Tongue (tissue), 2 donors: ENCODE measurements around the gene FAM20A. TPM values are rescaled to one million over a fixed set of nuclear protein-coding genes. Genes with fewer than 3 reads are reported as not detected.
"Not testable (repeated sequence)": the region's sequence is repeated elsewhere in the genome, so short reads cannot be mapped to it uniquely, and the experiment has no call there.

Experiments used
- DNase-seq: peaks from one replicate; pipeline ENCODE4 v3.0.0-alpha.2; 2015
- total RNA-seq: library from RNA; depleted of rRNA; stranded (reverse); fragments of >200 nt; gene quantifications from one replicate; pipeline ENCODE4 v1.2.3, GENCODE V29; 2014

The FAM20A gene
- total RNA-seq, 1 donor from 2014 or later, result 6.5 TPM

DNA sequence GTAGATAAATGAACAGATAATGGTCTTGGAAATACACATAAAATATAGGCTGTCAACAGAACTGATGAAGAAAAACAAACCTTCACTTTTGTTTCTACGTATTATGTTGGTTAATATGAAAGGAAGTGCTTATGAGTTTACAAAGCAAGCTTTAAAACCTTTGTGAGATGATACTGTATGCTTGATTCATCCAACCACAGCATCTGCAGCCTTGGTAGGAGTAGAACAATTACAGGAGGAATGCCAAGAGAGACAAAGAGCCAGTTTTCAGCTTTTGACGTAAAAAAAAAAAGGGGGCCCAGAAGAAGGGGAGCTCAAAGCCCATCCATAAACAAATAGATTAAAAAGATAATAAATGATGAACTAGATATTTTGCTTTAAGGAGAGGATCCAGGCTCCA lies 13.3 kb downstream of the FAM20A start:
- DNase-seq, result no peak

DNA sequence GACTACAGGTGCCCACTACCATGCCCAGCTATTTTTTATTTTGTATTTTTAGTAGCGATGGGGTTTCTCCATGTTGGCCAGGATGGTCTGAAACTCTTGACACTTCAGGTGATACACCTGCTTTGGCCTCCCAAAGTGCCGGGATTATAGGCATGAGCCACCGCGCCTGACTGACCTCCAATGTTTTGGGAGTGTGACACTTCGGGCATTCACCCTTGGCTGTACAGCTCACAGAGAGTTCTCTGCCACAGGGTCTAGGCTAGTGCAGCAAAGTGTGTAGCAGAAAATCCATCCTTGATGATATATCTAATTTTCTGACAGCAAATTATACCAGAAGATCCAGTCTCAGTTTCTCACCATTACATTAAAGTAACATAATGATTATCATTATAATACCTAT lies 14.1 kb downstream of the FAM20A start:
- no peak for DNase-seq

DNA sequence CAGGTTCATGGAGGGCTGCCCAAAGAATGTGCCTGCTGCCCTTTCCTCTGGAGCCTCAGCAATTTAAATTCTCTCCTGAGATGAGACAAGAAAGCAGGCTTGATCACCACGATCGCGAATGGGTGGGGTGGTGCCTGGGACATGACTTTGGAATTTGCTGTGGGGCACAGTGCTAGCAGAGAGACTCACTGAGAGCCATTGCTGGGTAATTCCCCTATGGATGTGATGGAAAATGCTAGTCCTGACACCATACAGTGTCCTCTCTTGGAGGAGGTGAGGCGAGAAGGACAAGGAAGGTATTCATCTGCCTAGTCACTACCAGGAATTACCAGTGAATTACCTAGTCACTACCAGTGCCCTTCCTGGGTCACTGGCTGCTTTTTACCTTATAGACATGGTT lies 15.5 kb downstream of the FAM20A start:
- no peak for DNase-seq

DNA sequence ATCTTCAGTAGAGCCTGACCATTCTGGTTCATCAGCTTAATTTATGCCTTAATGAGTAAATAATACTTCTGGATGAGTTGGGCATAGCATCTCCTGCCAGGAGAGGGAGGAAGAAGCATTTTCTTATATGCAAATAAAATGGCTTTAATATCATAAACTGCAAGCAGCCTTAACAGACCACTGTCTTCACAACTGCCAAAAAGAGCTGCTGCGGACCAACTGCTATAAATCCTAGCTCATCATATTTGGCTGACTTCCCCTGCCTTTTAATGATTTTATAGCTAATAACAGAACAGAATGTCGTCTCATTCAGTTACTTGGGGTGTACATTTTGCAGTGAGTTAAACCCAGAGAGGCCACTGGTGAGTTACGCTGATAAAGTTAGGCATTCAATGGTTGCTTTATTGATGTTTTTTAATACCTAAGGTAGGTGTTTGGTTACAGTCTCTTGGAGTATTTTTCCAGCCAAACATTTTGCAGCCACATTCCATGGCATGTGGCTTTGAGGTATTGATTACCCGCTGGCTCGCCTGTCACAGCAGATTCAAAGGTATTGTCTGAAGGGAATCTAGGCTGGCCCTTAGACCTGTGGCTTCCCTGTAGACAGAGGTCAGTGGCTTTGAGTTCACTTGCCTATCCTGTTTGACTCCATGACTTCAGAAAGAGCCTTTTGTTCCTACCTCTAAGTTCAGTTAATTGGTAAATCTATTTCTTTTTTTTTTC lies 16.4 kb downstream of the FAM20A start:
- DNase-seq, result peak; percentile 58

DNA sequence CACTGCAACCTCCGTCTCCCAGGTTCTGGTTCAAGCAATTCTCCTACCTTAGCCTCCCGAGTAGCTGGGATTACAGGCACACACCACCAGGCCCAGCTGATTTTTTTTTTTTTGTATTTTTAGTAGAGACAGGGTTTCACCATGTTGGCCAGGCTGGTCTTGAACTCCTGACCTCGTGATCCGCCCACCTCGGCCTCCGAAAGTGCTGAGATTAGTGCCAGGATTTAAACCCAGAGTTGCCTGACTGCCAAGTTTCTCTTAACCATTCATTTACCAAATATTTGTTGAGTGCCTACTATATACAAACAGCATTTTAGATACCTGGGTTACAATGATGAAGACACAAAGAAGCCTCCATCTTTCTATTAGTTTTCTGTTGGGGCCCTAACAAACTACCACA lies 18.3 kb downstream of the FAM20A start:
- DNase-seq, result not testable (repeated sequence)

DNA sequence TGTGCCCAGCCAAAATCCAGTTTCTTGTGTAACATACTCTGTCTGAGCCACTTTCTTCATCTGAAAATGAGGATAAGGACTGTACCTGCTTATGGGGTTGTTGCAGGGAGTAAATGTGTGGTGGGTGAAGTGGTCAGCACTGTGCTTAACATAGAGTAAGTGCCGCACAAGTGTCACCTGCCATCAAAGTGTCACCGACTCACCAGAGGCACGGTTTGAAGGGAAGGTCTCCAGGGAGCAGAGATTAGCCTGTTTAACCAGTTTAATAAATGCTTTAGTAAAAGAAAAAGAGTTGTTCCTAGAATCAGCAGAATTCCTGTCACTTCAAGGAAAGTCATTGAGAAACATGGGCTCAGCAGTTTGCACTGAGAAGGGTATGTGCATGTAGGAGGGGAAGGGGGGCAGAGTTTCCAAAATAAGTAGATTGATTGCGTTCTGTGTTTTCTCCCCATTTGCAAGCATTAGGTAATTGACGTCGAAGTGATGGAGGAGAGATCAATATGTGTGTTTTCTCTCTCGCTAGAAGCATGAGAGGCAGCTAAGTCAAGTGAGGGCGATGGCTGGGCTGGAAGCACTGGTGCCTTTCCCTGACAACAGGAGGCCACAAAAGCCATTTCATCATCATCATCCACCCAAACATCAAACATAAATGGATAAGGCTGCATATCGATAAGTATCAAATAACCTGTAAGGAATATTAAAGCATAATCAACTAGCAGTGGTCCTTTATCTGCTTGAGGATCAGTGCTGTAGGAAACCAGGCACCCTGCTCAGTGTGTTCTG lies 19.1 kb downstream of the FAM20A start:
- no peak for DNase-seq

DNA sequence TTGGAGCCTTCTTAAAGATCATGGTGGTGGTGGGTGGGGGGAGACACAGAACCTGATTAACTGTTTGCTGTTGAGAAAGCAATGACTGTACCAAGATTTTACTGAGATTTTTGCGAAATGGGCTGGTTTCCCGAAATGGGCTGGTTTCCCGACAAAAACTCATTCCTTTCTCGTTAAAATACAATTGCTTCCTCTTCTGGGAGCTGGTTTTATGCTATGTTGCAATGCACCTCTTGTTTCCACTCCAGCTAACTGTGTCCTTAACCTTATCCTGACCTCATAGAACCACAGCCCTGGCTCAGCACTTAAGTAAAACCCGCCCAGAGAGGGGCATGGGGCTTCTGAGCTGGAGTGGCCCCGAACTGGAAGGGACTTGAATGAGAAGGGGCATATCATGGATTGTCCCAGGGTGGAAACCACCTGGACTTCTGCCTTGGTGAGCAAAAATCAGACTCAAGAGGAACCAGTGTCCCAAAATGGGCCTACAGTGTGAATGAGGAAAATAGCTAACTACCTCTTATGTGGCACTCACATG lies 20.9 kb downstream of the FAM20A start:
- DNase-seq, result peak; percentile 42

DNA sequence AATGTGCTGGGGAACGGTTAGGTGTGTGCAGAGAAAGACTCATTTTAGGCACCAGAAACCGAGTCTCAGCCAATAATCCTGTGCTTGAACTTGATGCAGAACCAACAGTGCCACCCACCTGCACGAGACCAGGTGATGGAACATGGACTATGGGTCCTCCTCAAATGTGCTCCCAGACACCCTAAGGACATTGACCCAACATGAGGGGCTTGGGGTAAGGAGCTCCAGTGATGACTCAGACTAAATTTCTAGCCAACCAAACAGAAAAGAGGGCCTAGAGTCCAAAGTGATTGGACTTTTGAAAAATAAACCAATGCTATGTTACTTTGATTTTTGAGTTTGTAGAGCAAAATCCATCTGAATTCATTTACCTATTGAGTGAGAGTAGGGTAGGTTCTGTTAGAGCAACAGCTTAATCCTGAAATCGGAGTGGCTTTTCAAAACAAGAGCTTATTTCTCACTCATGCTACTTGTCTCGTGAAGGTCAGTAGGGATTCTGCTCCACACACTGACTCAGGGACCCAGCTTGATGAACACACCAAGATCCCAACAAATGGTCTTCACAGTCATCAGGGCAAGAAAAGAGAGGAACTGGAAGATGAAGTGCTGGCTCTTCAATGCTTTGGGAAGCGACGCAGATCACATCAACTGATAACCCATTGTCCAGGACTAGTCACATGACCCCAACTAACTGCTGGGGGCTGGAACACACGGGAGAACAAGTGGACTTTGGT lies 21.8 kb downstream of the FAM20A start:
- DNase-seq, result no peak

DNA sequence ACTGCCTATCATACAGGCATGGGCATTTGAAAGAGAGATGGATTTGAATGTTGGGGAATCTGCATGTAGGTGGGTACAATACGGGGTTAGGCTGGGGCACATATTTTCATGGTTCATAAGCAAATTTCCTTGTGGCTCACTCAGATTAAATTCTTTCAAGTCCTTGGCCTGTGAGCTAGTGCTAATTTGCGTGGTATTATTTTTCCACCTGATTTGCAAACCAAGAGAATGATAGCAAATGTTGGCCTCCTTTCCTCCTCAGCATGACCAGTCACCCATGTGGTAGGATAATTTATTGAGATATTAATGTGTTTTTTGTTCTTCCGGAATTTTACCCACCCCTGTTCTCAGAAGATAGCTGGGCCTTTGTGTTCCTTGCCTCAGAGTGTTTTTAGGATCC lies 22.9 kb downstream of the FAM20A start:
- DNase-seq, result peak; percentile 39

DNA sequence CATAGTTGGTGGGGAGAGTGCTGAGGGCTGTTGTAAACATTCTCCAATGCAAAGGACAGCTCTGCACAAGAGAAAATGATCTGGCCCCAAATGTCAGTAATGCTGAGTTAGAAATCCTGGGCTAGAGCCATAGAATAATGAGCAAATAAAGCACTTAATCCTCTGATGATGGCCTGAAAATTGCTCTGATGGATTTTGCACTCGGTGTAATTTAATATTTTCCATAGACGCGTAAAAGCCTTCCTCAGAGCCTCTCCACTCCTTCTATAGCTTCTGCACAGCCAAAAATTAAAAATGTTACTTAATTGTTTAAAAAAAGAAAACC lies 23.7 kb downstream of the FAM20A start:
- peak; percentile 87 for DNase-seq

DNA sequence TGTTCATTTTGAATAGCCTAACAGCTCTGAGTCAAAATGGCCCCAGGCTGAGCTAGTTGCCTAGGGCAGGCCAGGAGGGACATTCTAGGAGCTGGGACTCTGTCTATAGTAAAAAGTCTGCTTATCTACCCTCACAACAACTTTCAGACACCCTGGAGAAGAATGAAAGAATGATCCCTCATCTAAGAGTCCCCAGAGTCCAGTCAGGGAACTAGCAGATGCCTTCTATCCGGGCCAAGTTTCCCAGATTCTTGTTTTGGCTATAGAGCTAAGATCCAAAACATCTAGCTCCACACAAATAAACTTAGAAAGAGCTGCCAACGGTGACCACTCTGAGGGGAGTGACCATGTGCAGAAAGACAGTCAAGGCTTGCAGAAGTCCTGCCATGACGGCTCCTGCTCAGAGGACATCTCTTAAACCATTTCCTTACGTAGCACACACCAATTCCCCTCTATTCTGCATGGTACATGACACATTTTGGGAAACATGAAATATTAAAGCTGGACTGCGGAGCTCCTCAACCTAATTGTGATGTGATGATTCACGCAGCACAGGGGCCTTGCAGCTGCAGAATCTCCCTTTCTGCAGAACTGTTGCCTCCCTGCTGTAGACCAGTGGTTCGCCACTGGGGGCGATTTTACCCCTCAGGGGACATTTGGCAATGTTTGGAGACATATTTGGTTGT lies 24.2 kb downstream of the FAM20A start:
- peak; percentile 78 for DNase-seq

DNA sequence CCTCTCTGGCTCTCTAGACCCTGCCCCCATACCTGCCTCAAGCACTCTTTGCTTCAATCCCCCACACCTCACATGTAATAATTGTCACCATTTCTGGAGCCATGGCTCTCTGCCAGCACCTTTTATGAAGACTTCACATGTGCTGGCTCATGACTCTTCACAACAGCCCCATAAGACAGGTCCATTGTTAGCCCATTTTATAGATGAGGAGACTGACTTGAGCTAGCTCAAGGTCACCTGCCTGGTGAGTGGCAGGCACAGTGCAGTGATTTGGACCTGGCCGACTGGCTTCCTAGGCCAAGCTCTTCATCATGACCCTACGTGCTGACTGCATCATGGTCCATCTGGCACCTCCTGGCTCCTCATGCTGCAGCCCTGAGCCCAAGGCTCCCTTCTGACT lies 25.0 kb downstream of the FAM20A start:
- DNase-seq, result no peak

DNA sequence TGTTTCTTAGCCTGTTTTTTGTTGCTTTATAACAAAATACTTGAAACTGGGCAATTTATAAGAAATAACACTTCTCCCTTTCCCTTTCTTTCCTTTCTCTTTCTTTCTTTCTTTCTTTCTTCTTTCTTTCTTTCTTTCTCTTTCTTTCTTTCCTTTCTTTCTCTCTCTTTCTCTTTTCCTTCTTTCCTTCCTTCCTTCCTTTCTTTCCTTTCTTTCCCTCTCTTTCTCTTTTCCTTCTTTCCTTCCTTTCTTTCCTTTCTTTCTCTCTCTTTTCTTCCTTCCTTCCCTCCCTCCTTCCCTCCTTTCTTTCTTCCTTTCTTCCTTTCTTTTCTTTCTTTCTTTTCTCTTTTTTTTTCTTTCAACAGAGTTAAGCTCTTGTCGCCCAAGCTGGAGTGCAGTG lies 27.8 kb downstream of the FAM20A start:
- DNase-seq, result no peak

DNA sequence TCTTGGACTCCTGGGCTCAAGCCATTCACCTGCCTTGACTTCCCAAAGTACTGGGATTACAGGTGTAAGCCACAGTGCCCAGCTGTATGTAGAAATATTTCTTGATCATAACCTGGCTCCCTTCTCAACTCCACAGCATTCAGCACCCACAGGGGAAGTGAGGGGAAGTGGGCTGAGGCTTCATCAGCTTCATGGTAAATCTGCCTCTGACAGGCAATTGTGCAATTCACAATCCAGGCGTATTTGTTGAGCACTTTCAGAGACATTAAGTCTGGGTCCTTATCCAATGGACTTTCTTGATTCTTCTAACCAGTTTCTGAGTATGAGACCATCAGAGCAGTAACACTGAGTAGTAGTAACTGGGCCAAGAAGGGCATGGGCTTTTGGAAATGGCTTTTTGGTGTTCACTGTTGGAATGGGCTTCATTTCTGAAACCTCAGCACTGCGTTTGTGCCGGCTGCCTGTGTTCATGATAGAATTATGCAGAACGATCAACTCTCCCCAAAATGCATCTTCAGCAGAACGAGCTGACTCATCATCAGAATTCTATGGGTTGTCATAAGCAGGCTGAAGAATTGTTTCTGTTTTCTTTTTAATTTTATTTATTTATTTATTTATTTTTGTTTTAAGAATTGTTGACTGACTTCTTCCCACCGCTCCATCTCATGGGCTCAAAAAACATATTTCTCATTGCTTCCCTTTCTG lies 28.9 kb downstream of the FAM20A start:
- DNase-seq, result no peak

DNA sequence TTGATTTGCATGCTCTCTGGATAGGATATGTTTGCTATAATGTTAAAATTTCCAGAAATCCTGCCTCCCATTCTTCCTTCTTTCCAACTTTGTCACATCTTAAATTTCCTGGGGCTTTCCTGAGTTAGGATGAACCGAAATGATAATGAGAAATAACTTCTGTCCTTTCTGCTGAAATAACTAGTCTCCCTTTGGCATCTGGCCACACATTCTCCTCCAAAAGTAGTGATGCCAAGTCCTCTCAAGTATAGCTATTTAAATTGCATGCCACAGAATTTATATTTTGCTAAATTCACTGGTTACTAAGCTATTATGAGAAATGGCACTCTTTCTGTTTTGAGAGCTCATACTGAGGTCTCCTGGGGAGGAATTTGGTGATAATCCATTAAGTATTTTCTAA lies 30.6 kb downstream of the FAM20A start:
- DNase-seq, result no peak

DNA sequence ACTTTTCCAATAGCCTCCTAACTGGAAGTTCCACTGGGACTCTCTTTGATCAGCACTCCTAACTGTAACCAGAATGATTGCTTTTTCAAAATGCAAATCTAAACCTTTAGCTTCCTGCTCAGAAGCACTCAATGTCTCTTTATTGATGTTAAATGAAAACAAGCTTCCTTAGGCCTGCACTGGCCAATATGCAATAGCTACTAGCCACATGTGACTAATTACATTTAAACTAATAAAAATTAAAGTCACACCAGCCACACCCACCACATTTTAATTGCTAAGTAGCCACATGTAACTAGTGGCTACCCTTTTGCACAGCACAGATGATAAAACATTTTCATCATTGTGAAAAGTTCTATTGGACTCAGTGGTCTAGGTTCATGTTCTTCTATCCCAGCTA lies 31.8 kb downstream of the FAM20A start:
- no peak for DNase-seq

DNA sequence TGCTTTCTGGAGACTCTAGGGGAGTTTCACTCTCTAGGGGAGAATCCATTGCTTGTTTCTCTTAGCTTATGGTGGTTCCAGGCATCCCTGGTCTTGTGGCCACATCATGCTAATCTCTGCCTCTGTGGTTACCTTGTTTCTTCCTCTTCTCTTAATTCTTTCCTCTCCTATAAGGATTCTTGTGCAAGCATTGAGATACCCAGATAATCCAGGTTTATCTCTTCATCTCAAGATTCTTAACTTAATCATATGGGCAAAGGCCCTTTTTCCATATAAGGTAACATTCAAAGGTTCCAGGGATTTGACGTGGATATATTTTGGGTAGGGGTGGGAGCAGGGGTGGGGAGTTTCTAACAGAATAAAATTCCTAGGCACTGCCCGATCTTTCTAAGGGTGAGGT lies 32.6 kb downstream of the FAM20A start:
- DNase-seq, result no peak

DNA sequence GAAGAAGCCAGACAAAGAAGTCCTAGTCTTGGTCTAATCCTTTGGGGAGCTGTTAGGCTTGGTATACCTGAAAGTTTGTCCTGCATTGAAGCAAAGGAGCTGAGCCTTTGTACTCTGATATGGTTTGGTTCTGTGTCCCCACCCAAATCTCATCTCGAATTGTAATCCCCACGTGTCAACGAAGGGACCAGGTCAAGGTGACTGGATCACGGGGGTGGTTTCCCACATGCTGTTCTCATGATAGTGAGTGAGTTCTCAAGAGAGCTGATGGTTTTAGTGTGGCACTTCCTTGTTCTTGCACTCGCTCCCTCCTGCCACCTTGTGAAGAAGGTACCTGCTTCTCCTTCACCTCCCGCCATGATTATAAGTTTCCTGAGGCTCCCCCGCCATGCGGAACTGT lies 33.6 kb downstream of the FAM20A start:
- no peak for DNase-seq

DNA sequence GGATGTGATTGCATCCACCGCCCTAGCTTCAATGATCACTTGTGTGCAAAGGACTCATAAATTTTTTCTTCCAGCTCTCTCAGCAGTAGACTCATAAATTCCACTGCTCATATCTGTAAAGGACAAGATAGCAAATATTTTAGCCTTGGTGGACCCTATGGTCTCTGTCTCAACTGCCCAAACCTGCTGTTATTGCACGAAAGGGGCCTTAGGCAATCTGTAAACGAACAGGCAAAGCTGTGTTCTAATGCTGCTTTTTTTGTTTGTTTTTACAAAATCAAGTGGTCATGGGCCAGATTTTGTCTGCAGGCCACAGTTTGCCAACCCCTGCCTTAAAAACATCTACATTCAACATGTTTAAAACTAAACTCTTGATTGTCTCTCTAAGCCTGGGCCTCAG lies 34.1 kb downstream of the FAM20A start:
- no peak for DNase-seq

DNA sequence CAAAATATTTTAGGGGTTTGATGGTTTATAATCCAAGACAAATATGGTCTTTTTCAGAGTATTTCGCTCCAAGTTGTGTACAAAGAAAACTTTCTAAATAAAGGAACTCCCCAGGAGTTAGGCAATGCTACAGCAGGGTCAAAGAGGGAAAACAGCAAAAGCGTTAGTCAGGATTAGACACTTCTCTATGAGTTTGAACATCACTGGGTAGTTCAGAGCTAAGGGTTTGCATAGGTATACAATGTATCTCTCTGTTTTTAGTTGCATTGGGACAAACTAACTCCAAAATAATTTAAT lies 34.8 kb downstream of the FAM20A start:
- DNase-seq, result no peak

DNA sequence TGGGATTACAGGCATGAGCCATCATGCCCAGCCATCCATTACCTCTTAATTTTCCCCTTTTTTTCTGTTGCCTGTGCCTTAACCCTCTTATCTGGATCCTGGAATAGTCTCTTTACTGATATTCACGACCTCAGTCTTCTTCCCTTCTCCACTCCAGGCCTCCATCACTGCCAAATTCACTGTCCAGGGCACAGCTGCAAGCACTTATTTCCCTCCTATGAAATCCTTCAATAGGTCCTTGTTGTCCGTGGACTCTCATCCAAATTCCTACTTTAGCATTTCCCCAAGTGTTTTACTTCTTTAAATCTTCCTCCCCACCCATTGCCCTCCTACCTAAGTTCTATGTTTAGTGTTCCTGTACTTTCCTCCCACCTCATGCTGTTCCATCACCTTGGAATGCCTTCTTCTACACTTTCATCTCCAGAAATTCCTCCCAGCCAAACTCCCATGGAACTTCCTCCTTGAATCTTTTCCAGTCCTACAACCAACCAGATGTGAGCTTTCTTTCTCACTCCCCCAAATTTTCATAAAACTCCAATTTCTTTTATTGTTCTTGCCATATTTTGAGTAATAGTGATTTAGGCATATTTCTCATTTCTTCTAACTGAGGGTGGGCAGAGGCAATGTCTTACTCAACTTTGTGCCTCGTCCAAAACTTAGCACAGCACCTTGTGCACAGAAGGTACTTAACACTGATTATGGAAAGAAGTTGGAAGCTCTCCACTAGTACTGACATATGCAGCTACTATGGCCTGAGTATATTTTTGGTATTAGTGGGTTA lies 35.3 kb downstream of the FAM20A start:
- no peak for DNase-seq
